Fibroblast of skin of left quadriceps (primary cell): ENCODE results near the gene SMAD3.
"Not testable (repeated sequence)": the region's sequence is repeated elsewhere in the genome, so short reads cannot be mapped to it uniquely, and the experiment has no call there.

Experiments used
- DNase-seq, 2 experiments: peaks; one replicate each; pipeline ENCODE4 v3.0.0-alpha.2; 2013; ENCODE audit warnings: low read depth in 2 of 2

SMAD3 gene

DNA sequence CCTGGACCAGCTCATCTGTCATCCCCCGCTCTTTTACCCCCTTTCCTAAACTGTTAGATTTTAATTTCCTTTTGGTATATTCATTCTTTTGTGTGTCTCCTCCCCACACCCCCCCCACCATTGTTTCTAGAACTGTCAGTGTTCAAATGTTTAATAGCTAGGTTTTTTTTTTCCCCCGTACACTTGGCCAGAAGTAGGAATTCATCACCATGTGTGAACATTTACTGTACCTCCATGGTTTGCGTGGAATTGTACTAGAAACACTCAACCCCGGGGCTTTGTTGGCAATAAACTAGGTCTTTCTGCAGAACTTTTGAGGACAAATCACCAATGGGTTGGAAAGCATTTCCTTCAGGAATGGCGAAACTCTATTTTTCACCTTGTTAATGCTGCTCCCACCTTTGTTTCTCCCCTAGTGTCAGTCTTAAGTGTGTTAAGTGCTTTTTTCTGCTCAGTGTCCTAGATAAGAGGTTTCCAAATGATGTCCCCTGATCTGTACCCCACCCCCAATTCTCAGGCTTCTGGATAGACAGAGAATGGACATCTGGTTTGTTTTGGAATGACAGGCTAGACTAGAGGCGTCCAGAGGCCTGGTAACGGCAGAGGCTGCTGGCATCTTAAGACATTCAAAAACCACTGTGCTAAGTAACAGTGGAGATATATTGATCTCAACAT lies 76.8 kb downstream of the SMAD3 start:
- no peak for DNase-seq

DNA sequence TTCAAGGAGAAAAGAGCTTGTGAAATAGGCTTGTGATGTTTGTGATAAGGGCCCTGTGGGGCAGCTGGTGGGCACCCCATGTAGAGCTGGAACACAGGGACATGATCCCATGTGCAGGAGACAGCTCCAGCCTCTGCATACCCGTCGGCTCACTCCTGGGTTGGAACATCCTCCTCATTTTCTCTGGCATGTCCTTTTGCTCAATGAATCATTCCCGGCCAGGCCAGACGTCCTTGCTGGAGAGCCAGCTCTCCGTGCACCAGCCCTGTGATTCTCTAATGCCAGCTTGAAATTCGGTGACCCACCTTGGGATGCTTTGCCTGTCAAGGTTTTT lies 77.3 kb downstream of the SMAD3 start:
- no peak for DNase-seq

DNA sequence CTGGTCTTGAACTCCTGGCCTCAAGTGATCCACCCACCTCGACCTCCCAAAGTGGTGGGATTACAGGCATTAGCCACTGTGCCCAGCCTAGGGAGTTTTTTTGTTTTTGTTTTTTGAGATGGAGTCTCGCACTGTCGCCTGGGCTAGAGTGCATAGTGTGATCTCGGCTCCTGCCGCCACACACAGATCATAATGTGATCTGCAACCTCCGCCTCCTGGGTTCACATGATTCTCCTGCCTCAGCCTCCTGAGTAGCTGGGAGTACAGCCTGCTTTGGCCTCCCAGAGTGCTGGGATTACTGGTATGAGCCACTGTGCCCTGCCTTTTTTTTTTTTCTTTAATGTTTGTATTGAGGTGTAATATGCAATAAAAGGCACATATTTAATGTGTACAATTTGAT lies 78.2 kb downstream of the SMAD3 start:
- DNase-seq = no peak

DNA sequence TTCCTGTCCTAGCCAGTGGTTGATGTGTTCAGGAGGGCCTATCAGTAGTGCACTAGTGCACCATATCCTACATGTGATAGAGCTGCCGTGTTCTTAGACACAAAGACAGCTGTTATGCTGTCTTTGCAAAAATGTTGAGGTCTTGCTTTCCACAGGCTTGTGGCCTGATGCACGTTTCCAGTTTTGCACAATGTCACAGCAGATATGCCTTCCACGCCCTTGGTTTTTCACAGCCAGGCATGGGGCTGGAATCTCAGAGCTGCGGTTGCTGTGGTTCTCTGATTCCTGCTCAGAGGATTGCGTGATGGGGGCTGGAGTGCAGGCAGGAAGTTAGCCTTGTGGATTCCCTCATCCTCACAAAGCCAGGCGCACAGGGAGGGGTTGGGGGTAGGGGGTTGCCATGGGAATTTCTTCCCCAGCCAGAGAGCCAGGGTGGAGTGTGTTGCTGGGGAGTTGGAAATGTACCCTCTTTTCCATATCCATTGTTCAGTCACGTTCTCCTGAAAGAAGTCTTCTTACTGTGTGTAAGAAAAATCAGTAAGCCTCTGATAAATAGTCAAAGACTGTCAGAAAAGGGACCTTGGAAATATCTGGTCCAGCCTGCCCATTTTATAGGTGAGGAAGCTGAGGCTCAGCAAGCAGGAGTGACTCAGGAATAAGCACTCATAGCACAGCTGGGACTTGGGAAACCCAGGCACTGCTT lies 79.4 kb downstream of the SMAD3 start:
- peak; percentile 88 to 90 for DNase-seq

DNA sequence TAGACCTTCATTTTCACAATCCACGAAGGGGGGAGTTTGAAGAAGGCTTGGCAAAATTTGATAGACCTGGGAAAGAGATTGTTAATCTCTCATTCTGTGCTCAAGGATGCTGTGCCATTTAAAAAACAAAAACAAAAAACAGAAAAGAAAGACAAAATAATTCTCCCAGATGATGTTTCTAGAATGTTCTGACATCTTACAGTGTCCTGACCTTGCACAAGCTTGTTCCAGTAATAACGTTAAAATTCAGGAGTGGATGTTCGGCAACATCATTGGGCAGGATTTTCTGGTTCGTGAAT lies 79.9 kb downstream of the SMAD3 start:
- no peak for DNase-seq

DNA sequence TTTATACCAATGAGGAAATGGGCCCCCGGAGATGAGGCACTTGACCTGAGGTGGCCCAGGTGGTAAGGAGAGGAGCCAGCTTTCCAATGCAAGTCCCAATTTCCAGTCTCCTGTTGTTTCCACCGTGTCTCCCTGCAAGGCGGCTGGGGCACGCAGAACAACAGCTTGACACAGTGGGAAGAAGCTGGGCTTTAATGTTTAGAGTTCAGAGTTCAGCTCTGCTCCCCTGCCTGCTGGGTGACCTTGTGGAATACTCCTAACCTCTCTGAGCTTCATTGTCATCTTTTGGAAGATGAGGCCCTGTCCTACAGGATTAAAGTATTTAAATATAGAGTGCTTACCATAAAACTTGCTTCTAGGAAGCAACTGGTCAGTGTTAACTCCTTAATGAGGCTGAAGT lies 80.3 kb downstream of the SMAD3 start:
- DNase-seq = no peak

DNA sequence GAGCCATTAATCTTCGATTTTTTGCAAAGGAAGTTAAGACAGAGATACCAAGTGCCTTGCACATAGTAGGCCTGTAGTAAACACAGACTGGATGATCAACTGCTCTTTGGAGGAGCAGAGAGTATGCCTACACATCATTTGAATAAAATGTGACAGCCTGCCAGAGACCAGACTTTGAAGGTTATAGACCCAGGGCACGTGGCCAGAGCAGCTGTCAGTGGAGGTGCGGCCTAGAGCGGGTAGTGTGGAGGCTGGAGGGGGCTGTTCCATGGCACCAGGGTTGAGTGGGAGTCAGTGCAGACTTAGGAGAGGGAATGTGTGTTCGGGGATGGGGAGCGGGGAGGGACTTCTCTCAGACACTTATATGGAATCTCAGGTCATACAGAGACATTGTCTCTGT lies 80.8 kb downstream of the SMAD3 start:
- DNase-seq = no peak

DNA sequence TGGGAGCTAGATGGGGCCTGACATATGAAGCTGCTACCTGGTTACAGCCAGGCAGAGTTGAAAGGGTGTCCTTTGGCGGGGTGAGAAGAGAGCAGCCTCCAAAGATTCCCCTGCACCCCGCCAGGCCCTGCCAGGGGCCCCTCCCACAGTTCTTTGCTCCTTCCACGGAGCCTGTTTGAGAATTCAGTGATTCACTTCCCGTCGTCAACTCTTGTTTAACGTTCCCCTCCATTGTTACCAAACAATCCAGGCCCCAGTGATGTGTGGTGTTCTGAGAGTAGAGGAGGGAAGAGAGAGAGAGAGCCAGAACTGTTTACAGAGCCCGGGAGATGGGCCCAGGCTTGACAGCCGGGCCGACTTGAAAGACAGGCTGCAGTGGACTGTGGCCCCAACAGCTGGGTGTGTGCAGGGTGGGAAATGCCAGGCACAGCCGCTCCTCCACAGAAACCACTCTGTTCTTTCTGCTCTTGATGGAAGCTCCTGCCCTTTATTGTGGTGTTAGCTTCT lies 81.5 kb downstream of the SMAD3 start:
- peak; percentile 58 to 61 for DNase-seq

DNA sequence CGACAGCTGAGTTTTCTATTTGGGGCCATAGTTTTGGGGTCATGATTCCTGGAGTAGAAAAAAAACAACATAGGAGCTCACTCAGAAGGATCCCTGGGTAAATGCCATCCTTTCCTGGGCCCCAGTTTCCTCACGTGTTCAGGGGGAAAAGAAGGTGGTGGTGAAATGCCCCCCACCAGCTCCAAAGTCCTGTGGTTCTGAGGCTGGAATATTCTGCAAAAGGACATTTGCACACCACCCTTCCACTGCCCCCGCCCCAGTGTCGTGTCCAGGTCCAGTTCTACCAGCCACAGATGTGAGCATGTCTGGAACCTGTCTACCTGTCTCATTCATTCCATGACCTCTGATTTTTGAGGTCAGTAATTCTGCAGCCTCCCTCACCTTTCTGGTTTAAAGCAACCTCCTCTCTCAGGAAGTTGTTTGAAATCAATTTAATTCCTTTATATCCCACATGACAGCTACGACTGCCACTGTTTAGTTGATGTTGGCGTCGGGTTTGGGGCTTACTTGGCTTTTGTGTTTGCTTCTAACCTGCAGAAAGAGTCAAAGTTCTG lies 82.1 kb downstream of the SMAD3 start:
- no peak for DNase-seq

DNA sequence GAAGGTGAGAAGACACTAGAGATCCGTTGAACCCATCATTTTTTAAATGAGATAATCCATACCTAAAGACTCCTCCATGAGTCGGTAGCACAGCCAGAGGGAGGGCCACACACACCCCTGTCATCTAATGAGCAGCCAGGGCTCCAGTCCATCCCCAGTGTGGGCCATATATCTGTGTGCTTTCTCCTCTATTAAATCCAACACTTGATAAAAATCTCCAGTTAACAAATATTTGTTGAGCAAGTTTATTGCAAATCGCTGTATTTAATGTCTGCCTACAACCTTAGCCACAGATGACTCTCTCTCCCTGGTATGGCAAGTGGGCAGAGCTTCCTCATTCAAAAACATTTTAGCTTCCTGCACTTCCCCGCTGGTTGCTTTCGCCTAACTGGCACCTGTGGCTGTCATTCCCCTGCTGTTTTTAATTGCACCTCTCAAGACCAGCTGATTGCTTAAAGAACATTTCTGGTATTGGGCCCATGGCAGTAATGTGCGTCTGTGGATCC lies 82.8 kb downstream of the SMAD3 start:
- no peak for DNase-seq

DNA sequence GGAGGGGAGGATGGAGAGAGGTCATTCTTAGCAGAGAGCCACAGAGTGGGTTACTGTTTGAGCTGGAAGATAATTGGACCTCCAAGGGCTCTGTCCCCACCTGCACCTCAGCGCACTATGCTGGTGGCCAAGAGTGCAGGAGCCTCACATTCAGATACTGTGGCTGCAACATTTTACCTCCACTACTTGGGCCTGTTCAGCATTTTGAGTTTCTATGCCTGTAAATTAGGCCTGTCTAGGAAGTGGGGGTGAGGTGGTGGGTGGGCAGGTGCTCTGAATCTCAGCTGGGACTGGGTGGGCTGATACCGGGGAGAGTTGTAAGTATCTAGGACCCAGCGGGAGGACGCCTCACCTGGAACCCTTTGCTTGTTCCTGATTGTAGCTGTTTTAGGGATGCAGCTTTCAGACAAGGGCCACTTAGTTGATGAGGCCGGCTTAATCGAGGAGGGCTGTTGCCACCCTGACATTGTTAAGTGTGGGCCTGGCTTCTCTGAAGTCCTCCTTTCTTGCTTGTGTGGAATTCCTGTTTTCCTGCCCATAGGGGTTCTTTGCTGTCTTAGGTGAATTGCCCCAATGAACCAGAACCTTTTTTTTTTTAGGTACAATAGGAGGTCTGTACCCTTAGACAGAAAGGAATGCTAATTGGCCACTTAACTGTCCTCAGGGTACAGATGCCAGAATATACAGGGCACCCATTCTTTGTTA lies 83.8 kb downstream of the SMAD3 start:
- no peak for DNase-seq

DNA sequence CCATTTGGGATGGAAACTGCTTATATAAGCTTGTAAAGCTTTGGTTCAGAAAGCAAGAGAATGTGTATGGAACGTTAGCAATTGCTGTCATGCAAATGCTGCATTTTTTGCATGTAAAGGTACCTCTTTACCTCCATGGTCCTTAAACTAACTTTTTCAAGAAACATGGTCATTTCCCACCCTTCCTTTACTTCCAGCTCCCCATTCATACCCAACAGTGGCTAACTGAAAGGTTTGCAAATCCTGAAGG lies 84.3 kb downstream of the SMAD3 start:
- DNase-seq = no peak

DNA sequence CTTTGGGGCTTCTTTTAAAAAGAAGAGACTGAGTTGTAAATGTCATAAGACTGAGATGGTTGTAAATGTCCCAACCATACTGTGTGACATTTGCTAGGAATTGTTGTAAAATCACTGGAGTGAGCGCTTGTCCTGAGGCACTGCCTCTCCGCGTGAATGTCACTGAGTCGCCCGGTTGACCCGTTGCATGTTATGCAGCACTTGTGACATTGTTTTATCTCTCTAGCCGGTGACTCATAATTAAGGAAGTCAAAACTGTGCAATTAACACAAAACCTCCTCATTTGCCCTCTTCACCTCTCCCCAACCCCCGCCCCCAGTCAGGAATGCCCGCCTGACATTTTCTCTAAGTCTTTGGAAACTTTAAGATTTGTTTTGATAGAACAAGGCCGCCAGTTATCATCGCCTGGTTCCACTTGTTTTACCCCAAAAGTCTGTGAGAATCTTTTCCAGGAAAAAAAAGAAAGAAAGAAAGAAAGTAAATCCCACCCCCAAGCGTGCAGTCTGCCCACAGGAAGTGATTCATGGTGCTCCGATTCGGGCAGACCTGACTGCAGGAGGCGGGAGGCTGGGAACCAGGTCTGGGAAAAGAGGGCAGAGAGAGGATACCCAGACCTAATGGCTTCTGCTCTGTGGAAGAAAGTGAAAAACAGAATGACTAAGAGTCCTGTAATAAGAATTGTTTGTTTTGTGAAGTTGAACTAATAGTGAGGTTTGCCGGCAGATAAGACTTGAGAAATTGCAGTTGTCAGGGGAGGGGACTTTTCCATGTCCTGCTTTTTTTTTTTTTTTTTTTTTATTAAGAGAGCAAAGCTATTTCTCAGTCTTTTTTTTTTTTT lies 84.8 kb downstream of the SMAD3 start:
- DNase-seq = peak; percentile 90 to 92

DNA sequence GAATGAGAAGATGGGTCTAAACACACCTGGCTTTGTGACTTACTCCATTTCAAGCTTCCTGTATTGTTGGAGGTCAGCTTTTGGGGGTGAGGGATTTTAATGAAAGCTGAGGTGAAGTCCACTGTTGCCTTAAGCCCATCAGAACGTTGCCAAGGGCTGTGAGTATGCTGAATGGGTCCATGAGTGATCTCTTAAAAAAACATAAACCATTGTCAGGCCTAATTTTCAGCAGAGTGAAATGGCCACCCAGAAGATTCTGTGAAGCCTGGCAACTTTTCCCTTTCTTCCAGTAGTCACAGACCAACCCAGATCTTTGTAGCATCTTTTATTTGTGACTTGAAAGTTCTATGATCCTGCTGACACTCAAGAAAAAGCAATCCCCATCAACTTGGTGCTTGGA lies 87.0 kb downstream of the SMAD3 start:
- DNase-seq = no peak

DNA sequence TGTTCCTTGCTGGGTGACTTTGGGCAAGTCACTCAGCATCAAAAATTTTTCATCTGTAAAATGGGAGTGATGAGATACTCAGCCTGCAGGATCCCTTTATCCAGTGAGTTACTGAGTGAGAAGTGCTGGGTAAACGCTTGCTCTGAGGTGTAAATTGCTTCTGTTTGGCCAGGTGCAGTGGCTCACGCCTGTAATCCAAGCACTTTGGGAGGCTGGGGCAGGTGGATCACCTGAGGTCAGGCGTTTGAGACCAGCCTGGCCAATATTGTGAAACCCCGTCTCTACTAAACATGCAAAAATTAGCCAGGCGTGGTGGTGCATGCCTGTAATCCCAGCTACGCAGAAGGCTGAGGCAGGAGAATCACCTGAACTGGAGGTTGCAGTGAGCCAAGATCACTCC lies 87.6 kb downstream of the SMAD3 start:
- not testable (repeated sequence) for DNase-seq

DNA sequence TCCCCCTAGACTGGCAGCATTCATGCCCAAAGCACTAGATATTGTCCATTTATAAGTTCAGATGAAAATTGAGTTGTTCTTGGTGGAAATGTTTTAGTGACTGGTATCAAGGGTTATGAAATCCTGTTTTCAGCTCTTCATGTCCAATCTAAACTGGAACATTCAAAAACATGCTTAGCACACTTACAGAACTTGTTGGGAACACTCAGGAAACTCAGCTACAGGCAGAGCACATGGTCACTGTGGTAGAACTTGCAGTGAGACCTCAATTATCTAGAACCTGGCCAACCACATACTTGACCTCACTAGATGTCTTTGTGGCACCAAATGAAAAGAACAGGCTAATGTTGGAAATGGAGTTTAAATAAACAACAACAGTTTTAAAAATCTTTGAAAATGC lies 88.8 kb downstream of the SMAD3 start:
- DNase-seq = no peak

DNA sequence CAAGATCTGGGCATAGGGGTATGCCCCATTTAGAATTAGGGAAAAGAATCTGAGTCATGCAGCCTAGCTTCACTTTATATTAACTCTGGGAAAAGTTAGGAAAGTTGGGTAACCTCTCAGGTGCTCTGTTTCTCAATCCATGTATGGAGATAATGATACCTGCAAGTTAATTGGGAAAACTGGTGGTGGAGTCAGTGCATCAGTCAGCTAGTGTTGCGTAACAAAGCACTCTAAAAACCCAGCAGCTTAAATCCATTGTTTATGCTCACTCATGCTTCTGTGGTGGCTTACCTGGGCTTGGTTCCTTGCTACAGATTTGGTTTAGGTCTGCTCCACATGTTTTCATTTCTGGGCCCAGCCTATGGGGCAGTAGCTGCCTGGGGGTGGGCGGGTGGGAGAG lies 91.0 kb downstream of the SMAD3 start:
- DNase-seq = no peak

DNA sequence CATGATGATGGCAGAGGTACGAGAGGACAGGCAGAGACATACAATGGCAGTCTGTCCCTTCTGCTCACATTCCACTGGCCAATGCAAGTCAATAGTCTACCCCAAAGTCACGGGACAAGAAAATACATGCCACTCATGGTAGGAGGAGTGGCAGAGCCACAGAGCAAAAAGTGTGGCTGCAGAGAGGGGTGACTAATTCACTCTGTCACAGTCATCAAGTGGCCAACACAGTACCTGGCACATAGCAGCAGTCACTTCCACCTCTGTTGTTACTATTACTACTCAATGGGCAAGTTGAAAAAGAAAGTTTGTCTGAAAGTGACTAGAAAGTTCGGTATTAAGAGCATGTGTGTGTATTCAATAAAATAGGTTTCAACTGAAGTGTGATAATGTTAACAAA lies 91.4 kb downstream of the SMAD3 start:
- no peak for DNase-seq

DNA sequence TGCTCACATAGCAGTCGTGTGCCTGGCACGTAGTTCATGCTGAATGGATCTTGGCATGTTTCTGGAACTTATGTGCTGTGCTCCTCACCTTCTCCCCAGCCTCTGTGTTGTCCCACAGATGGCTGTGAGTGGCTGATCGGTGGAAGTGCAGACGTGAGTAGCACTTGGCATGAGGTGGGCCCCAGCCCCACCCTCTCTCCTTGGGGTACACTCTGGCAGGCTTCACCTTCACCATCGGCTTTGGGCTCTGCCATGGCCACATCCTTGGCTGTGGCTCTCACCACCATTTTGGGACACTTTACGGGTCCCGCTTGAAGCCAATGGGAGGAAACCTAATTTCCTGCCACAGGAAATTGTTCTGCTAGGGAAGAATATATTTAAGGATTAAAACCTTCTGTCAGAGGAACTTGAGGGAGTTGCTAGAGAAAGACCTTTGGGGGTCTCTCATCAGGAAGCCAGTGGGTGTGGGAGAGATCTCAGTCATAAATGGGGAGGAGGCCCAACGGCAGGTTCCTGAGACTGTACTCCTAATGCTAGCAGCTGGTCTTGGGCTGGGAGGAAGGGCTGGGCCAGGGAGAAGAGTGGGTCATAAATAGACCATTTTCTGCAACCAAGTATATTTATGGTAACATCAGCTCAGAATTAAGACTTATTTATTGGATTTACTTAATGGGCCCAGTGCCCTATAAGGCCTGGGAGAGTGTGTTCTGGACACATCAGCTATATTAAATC lies 92.3 kb downstream of the SMAD3 start:
- DNase-seq = no peak

DNA sequence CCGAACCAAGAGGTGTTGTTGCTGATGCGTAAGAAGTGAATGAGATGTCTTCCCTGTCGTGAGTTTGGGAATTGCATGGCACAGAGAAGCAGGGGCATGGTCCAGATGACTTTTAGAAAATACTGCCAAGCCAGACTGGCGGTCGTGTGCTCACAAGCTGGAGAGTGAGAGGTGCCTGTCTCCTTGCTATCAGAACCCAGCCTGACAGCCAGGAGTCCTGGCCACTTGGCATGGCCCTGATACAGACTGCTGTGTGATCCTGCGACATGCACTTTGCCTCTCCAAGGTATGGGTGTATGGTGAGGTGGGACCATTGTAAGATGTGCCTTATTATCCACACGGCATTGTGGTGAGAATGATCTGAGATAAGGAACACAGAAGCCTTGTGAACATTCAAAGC lies 93.0 kb downstream of the SMAD3 start:
- DNase-seq = no peak

DNA sequence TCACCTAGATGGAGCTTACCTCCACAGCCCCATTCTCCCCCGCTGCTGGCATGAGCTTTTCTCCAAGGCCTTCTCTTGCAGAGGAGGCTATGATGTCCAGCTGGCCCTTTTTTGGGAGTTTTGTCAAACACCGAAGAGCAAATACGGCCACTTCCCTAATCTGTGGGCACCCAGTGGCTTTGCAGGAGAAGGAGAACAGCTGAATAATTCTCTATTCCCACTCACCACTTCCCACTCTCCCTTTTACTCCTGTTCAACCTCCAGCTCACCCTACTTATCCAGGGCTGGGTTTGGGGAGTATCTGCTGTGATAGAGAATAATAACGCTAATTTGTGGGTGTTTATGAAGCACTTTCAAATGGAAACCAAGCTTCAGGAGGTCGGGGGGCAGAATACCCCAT lies 96.0 kb downstream of the SMAD3 start:
- DNase-seq = no peak

DNA sequence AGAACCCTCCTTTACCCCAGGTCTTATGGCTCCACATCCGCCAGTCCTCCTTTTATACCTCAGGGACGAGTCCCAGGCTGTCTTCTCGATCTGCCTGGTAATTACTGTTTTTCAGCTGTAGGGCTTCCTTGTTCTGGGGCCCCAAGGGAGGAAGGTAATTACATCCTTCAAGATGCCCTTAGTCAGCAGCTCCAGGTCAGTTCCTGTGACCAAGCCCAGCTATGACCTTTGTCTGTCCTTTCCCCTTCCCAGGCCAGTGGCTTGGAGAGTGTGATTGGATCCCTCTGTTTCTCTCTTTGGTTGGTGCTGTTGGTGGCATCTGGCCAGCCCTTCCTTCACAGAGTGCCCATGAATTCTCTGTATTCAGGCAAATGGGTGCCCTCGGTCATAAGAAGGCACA lies 96.5 kb downstream of the SMAD3 start:
- DNase-seq = no peak
